Natural killer cell (primary cell): ENCODE measurements around the gene HOXA10. TPM values are rescaled to one million over a fixed set of nuclear protein-coding genes. Genes with fewer than 3 reads are reported as not detected.

Experiments used
- ATAC-seq, 3 donors: fragments of 150-1000 bp in 2 of 3; fragments of 200-7000 bp in 1 of 3; cut with Tn5 transposase; 1 replicate in 1 of 3; 2 replicates in 2 of 3; pipeline ENCODE4 v1.10.0; 2021; ENCODE audit warnings: mild to moderate bottlenecking in 2 of 3, moderate library complexity in 2 of 3
- DNase-seq, 2 donors: peaks; one replicate each; pipeline versions ENCODE4 v3.0.0 to v3.0.0-alpha.2; 2013 to 2021; ENCODE audit warnings: mixed read lengths in 1 of 2
- H3K27ac ChIP-seq: one replicate; pipeline ENCODE4 v1.5.1; 2013; ENCODE audit warnings: mild to moderate bottlenecking, low read length
- H3K27me3 ChIP-seq: one replicate; pipeline ENCODE4 v1.6.1; 2013; ENCODE audit warnings: low read length; ENCODE audit not compliant: control insufficient read depth, insufficient read depth
- H3K36me3 ChIP-seq: one replicate; pipeline ENCODE4 v1.6.1; 2013; ENCODE audit warnings: low read length; ENCODE audit not compliant: control insufficient read depth, insufficient read depth
- H3K4me1 ChIP-seq: one replicate; pipeline ENCODE4 v1.6.1; 2013; ENCODE audit warnings: low read length; ENCODE audit not compliant: control insufficient read depth, insufficient read depth
- H3K4me3 ChIP-seq: one replicate; pipeline ENCODE4 v1.5.1; 2013; ENCODE audit warnings: low read length
- H3K9me3 ChIP-seq: one replicate; pipeline ENCODE4 v1.6.1; 2013; ENCODE audit warnings: low read length; ENCODE audit not compliant: control insufficient read depth, insufficient read depth
- H3K27ac Mint-ChIP-seq, 2 donors: one replicate each; pipeline ENCODE4 v1.8.0; 2022; ENCODE audit warnings: mild to moderate bottlenecking in 2 of 2, mixed read lengths in 2 of 2, moderate library complexity in 1 of 2
- H3K27me3 Mint-ChIP-seq, 2 donors: one replicate each; pipeline ENCODE4 v1.8.0; 2022; ENCODE audit warnings: low read depth in 2 of 2, mixed read lengths in 2 of 2
- H3K36me3 Mint-ChIP-seq: one replicate; pipeline ENCODE4 v1.8.0; 2022; ENCODE audit warnings: mixed read lengths
- H3K4me1 Mint-ChIP-seq, 2 donors: one replicate each; pipeline ENCODE4 v1.8.0; 2022; ENCODE audit warnings: mixed read lengths in 2 of 2
- H3K4me3 Mint-ChIP-seq: one replicate; pipeline ENCODE4 v1.8.0; 2022; ENCODE audit warnings: mild to moderate bottlenecking, moderate library complexity, mixed read lengths
- H3K9me3 Mint-ChIP-seq, 2 donors: one replicate each; pipeline ENCODE4 v1.8.0; 2022; ENCODE audit warnings: mixed read lengths in 2 of 2
- WGBS: methylation state at CpG from one replicate; pipeline ENCODE4 v1.1.7; 2013; ENCODE audit warnings: missing lambda C conversion rate; ENCODE audit not compliant: insufficient coverage; 5-methylcytosine and 5-hydroxymethylcytosine counted together
- intact Hi-C: fragments of 100-400 bp; cut with micrococcal nuclease; formaldehyde crosslinking; loops from one replicate; pipeline ENCODE4 v1.14.2; 2022
- total RNA-seq, 4 donors: library from RNA; stranded (reverse); fragments of 120-200 nt in 1 of 4; gene quantifications; one replicate each; pipeline versions ENCODE4 v1.2.3 to v1.2.4, GENCODE V29; 2013 to 2022
- TF ChIP-seq, protein P1 (sequence below): fragments of 200-600 bp; IDR thresholded peaks from one replicate; pipeline ENCODE4 v1.8.0; 2022; ENCODE audit warnings: antibody characterized with exemption

The HOXA10 gene
- total RNA-seq, 3 donors from 2014 or later (not counting 1 experiment from before 2014, with no cell fraction given) = 0.82 to 3.3 (median 2.2) TPM

DNA sequence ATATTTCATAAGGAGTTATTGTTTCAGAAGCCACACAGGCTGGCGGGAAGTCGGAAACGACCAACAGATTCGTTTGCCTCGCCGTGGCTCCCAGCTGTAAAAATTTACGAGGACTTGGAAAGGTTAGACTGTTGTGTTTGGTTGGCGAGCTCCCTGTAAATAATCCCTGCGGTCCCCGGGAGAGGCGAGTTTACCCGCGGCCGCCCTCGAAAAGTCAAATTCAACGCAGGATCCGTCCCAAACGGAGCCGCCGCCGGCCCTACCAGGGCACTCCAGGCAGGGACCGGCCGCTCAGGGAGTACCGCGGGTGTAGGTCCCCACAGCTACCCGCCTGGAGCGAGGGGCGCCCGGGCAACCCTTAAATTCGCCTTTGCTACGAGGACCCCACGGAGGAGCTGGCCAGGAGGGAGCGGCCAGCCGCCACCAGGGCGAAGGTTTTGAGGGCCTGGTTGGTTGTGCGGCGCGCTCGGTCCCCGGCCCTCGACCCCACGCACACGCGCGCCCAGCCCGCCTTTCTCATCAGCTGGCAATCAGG is 8.1 kb downstream of the HOXA10 start:
- H3K36me3 ChIP-seq = no peaks in the 10 kb centered on the region
- peak overlapping the region in 1 of 2 donors; percentile 69 for H3K27ac Mint-ChIP-seq
- H3K36me3 Mint-ChIP-seq = peaks cover 7% of the 10 kb centered on the region
- intact Hi-C loops = loop anchor here (2.0 to 10.0 kb wide), 3 partner anchors 19 to 1309 kb away; partner anchors contain the start of genes EVX1 and HOXA11
- no peaks in the 10 kb centered on the region for H3K9me3 ChIP-seq
- peak in 1 of 2 donors; percentile 49 for DNase-seq
- H3K27me3 Mint-ChIP-seq = peaks cover 75 to 76% of the 10 kb centered on the region in 2 donors
- H3K4me3 Mint-ChIP-seq = peak overlapping the region; percentile 87
- H3K9me3 Mint-ChIP-seq = no peaks in the 10 kb centered on the region
- H3K27ac ChIP-seq = no peak overlapping the region
- ATAC-seq = no peak
- TF ChIP-seq, protein P1, sequence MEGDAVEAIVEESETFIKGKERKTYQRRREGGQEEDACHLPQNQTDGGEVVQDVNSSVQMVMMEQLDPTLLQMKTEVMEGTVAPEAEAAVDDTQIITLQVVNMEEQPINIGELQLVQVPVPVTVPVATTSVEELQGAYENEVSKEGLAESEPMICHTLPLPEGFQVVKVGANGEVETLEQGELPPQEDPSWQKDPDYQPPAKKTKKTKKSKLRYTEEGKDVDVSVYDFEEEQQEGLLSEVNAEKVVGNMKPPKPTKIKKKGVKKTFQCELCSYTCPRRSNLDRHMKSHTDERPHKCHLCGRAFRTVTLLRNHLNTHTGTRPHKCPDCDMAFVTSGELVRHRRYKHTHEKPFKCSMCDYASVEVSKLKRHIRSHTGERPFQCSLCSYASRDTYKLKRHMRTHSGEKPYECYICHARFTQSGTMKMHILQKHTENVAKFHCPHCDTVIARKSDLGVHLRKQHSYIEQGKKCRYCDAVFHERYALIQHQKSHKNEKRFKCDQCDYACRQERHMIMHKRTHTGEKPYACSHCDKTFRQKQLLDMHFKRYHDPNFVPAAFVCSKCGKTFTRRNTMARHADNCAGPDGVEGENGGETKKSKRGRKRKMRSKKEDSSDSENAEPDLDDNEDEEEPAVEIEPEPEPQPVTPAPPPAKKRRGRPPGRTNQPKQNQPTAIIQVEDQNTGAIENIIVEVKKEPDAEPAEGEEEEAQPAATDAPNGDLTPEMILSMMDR = no peak
- peak overlapping the region; percentile 40 for H3K4me3 ChIP-seq
- peaks cover 74% of the 10 kb centered on the region for H3K27me3 ChIP-seq
- peaks cover 72% of the 10 kb centered on the region for H3K4me1 ChIP-seq
- 5% methylated on average over 46 of the region's 46 CpGs for WGBS
- H3K4me1 Mint-ChIP-seq = peaks cover 28 to 44% of the 10 kb centered on the region in 2 donors

DNA sequence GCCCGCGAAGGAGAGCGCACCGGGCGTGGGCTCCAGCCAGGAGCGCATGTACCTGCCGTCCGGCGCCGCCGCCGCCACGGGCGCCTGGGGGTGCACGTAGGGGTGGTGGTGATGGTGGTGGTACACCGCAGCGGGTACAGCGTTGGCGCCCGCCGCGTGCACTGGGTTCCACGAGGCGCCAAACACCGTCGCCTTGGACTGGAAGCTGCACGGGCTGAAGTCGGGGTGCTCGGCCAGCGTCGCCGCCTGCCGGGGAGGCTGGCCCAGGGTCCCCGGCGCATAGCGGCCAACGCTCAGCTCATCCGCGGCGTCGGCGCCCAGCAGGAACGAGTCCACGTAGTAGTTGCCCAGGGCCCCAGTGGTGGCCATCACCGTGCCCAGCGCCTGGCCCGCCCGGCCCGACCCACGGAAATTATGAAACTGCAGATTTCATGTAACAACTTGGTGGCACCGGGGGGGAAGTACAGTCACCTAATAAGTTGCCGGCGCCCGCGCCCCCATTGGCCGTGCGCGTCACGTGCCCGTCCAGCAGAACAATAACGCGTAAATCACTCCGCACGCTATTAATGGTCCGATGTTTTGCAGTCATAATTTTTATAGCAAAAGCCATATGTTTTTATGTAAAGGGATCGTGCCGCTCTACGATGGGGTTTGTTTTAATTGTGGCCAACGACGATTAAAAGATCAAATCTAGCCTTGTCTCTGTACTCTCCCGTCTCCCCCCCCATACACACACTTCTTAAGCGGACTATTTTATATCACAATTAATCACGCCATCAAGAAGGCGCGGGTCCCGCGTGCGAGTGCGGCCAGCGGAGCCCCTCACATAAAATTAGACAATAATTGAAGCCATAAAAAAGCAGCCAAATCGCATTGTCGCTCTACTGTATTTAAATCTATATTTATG is 8.8 kb downstream of the HOXA10 start, which contains the start of gene HOXA9:
HOXA9 (minus strand) TSS at position 449 of the 907 bp plus-strand sequence; CDS start at position 369, 80 bp downstream.
- H3K4me1 ChIP-seq = peaks cover 78% of the 10 kb centered on the region
- TF ChIP-seq, protein P1 = no peak
- intact Hi-C loops = loop anchor here (2.0 to 10.0 kb wide), 3 partner anchors 19 to 1309 kb away; partner anchors contain the start of genes EVX1 and HOXA11
- H3K4me1 Mint-ChIP-seq = peaks cover 28 to 49% of the 10 kb centered on the region in 2 donors
- peaks cover 7% of the 10 kb centered on the region for H3K36me3 Mint-ChIP-seq
- no peaks in the 10 kb centered on the region for H3K36me3 ChIP-seq
- H3K4me3 ChIP-seq = peak within 1 kb of the TSS; percentile 40
- ATAC-seq = peak; percentile 32 to 67 (median 54)
- peak within 1 kb of the TSS; percentile 87 for H3K4me3 Mint-ChIP-seq
- H3K27me3 Mint-ChIP-seq = peaks cover 68 to 72% of the 10 kb centered on the region in 2 donors
- H3K27ac Mint-ChIP-seq = peak within 1 kb of the TSS; percentile 60 to 69
- DNase-seq = peak in 1 of 2 donors; percentile 50
- no peaks in the 10 kb centered on the region for H3K9me3 ChIP-seq
- peaks cover 72% of the 10 kb centered on the region for H3K27me3 ChIP-seq
- no peaks in the 10 kb centered on the region for H3K9me3 Mint-ChIP-seq
- no peak within 1 kb of the TSS for H3K27ac ChIP-seq
- 3% methylated on average over 80 of the region's 82 CpGs for WGBS

DNA sequence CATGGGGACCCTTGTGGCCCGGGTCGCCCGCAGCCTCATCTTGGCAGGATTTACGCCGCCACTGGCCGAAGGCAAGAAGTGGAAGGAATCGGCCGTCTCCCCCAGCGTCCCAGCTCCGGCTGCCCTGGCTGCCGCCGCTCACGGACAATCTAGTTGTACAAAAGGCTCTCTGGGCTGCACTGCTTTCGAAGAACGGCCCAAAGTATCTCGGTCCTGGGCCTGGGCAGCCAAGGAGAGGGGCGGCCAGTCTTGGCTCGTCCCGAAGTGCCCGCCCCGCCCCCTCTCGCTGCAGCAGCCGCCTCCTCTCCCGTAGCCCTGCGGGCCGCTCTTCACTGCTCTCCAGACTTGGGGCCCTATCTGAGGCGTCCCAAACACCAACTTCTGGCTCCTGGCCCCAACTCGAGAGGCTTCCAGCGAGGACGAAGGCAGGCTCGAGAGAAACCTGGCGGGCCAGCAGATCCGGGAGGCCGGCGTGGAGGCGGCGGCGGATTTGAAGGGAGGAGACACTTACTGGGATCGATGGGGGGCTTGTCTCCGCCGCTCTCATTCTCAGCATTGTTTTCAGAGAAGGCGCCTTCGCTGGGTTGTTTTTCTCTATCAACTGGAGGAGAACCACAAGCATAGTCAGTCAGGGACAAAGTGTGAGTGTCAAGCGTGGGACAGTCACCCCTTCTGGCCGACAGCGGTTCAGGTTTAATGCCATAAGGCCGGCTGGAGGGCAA is 9.6 kb downstream of the HOXA10 start:
- peaks cover 73% of the 10 kb centered on the region for H3K27me3 ChIP-seq
- 4% methylated on average over 47 of the region's 47 CpGs for WGBS
- no peaks in the 10 kb centered on the region for H3K9me3 ChIP-seq
- H3K4me1 Mint-ChIP-seq = peaks cover 37 to 57% of the 10 kb centered on the region in 2 donors
- H3K4me3 Mint-ChIP-seq = peak overlapping the region; percentile 77
- no peak for DNase-seq
- H3K27ac ChIP-seq = no peak overlapping the region
- intact Hi-C loops = loop anchor here (2.0 to 10.0 kb wide), 4 partner anchors 20 to 1308 kb away; partner anchors contain the start of genes EVX1 and HOXA11
- H3K27ac Mint-ChIP-seq = peak overlapping the region; percentile 26 to 60
- TF ChIP-seq, protein P1 = no peak
- peaks cover 7% of the 10 kb centered on the region for H3K36me3 Mint-ChIP-seq
- peaks cover 76% of the 10 kb centered on the region for H3K4me1 ChIP-seq
- peak overlapping the region; percentile 40 for H3K4me3 ChIP-seq
- peaks cover 71 to 73% of the 10 kb centered on the region in 2 donors for H3K27me3 Mint-ChIP-seq
- H3K9me3 Mint-ChIP-seq = no peaks in the 10 kb centered on the region
- ATAC-seq = no peak
- H3K36me3 ChIP-seq = no peaks in the 10 kb centered on the region
